ENCODE measurements around the gene CCDC18.
"Not testable (repeated sequence)": the region's sequence is repeated elsewhere in the genome, so short reads cannot be mapped to it uniquely, and the experiment has no call there.

CCDC18 gene

DNA sequence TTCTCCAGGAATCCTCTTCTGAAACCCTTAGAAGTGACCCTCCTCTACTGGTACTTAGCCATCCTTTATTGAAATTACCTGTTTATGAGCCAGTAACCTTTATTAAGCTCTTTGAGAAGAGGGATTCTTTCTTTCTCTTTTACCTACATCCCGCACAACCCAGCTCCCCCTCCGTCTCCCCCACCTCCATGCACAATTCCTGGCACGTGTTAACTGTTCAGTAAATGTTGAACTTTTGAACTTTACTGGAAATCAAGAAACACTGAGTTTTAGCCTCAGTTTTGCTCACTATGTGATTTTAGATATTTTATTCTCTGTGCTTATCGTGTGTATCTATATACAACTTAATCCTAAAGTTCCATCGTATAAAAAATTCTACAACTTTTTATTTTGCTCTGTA is 2.1 kb upstream of the CCDC18 start:
- no peak for DNase-seq

DNA sequence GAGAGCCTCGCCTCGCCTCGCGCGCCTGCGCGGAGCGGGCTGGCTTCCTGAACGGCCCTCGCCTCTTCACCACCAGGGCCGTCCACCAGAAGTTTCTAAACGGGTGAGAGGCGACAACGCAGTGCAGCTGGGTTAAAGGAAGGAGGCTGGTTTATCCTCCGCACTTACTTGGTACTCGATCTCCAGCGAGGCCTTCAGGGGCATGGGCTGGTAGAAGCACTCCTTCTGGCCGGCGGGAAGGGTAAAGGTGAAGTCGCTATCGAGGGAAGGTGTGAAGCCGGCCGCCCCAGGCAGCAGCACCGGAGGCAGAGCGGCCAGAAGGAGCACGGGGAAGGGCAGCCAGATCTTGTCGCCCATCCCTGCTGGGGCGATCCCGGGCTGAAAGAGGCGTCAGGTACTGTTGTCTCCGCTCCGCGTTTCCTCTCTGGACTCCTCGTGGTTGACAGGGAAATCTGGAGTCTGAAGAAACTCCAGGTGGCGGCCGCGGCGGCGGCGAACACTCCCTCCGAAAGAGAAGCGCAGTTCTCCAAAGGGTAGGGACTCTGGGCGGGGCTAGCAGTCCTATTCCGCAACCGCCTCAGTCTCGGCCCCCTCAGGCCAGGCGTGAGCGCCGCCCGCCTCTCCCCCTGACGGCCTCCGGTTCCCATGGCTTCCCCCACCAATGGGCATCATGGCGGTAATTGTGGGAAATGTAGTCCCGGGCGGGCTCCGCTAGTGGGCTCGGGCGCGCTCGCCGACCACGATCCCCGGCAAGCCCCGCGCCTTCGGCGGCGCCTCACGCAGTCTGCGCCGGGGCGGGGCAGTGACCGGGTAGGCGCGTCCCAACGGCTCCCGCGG is 420 bp upstream of the CCDC18 start, which contains the start of gene TMED5:
Gene TMED5 (minus strand): TSS at position 528 of the 837 bp plus-strand sequence. CDS start 171 bp downstream, at position 357.
- DNase-seq: peak; percentile 97

DNA sequence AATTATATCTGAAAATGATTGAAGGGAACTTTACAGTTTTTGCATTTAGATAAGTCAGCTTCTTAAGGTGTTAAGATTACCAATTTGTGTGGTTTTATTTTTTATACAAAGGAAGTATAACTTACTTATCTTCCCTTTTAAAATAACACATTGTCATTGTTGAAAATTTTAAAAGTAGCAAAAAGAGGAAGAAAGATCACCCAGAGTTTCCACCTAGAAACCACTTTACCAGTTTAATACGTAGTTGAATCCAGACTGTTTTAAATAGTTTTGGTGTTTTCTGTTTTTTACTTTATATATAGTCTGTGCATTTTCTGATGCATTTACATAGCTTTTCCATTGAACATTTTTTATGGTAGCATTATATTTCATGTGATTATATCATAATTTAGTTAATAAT is 6.1 kb downstream of the CCDC18 start:
- DNase-seq: no peak

GRCh38 chr1:93190432-93190831 is 9.9 kb downstream of the CCDC18 start:
- no peak for DNase-seq

DNA sequence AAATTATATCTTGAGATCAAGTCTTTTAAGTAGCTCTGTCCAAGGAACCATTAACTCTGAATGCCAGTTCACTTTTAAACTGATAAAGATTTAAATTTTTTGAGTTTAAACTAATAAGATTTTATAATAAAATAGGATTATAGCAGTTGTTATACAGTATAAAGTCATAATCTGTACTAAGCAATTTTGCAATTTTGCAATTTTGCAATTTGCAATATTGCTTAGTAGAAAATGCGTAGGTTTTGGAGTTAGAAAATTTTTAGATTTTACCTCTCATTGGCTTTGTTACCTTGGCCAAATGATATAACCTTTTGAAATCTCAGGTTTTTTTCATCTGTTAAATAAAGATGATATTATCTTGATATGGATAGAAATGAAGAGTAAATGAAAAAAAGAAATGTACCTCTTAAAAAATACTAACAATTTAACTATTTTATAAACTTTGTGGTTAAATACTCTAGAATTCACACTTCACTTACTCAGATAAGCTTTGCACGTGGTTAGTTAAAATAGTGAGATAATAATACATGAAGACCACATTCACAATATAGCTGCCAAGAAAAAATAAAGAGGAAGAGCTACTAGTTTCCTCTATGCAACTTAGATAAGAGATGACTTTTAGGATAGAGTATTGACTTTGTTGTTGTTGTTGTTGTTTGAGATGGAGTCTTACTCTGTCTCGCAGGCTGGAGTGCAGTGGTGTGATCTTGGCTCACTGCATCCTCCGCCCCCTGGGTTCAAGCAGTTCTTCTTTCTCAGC is 13.9 kb downstream of the CCDC18 start:
- no peak for DNase-seq

GRCh38 chr1:93196591-93196990 is 16.1 kb downstream of the CCDC18 start:
- DNase-seq: no peak

DNA sequence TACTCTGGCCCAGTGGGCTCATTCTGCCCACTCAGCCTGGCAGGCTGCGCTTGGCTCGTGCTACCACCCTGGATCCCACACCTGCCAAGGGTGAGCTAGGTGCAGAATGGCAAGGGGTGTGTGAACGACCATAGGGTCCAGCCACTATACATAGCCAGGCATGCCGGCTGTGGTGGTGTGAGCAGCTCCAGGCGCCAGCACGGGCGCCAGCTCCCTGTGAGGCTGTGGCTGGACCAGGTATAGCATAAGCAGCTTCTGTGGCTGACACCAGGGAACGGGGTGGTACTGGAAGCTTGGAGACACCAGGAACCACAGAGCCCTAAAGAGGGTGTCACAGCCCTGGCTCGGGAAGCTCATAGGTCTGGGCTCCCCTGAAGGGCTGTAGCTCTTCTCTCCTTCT is 18.6 kb downstream of the CCDC18 start:
- no peak for DNase-seq

- no peak for DNase-seq
These were observed 19.6 kb downstream of the CCDC18 start for GRCh38 chr1:93200086-93200620.

DNA sequence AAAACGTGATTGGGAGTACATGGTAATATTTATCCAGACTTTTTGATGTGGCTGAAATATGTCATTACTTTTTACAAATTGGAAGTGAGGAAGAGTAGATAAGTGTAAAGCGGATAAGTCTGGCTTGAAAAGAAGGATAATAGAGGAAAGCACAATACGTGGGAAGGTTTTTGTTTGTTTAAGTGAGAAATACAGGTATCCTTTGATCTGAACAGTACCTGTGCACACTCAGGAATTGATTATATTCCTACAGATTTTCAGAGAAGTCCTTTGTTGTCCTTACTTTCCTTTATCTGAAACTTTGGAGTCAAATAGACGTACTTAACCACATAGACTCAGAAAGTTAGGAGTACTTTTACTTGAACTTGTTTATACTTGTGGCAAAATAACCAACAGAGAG is 20.2 kb downstream of the CCDC18 start:
- no peak for DNase-seq

DNA sequence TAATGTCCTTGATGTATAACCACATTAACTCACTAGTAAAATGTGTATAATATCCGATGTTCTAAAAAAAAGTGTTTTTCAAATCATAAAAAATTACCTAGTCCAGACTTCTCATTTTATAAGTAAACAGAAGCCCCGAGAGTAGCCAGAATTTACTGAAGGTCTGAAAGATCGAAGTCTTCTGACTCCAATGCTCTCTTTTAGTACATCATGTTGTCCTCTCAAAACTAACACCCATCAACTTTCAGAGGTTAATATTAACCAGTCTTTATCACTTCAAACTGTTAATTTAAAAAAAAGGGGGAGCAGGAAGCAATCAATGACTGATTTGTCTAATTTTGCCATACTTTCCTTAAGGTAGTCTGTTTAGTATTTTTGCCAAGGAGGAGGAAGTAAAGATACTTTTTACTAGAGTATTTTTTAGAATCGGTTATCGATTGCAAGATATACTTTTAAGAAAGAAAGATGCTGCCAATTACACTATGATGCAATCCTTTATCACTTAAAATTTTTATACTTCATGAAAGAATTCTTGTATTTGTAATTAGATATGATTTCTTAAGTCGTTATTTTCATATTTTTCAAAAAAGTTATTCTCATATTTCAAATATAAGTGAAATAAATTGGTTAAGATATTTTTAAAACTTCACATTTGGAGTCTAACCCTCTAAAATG is 25.5 kb downstream of the CCDC18 start:
- no peak for DNase-seq

- DNase-seq: no peak
These were observed 26.0 kb downstream of the CCDC18 start for GRCh38 chr1:93206567-93206954.

GRCh38 chr1:93207211-93207610 is 26.7 kb downstream of the CCDC18 start:
- DNase-seq: no peak

DNA sequence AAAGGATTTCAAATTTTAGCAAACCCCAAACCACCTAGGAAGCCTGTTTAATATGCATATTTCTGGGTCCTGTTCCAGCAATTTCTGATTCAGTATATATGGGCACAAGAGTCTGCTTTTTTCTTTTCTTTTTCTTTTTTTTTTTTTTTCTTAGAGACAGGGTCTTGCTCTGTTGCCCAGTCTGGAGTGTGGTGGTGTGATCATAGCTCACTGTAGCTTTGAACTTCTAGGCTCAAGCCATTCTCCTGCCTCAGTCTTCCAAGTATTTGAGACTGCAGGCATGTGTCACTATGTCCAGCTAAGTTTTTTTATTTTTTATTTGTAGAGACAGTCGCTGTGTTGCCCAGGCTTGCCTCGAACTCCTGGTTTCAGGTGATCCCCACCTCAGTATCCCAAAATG is 34.8 kb downstream of the CCDC18 start:
- DNase-seq: no peak

DNA sequence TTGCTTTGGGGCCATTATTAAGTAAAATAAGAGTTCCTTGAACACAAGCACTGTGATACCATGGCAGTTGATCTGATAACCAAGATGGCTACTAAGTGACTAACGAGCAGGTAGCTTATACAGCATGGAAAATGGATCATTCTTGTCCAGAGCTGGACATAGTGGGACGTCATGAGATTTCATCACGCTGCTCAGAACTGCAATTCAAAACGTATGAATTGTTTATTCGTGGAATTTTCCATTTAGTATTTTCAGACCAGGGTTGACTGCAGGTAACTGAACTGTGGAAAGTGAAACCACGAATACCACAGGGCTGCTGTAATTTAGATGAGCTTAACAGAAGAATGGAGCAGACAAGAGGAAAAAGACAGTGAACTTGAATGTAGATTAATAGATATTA is 38.9 kb downstream of the CCDC18 start:
- no peak for DNase-seq

- DNase-seq: not testable (repeated sequence)
These were observed 40.2 kb downstream of the CCDC18 start for GRCh38 chr1:93220716-93221115.

DNA sequence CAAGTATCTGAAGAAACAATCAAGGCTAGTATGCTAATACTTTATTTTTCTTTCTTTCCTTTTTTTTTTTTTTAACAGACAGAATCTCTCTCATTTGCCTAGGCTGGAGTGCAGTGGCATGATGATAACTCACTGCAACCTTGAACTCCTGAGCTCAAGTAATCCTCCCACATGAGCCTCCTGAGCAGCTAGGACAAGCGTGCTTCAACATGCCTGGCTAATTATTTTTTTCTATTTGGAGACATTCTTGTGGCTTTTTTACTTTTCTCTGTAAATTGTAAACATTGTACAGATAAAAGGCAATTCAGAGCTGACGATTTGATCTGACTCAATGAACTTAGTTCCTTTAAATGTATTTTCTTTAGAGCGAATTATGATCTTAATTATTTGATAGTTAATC is 41.4 kb downstream of the CCDC18 start:
- no peak for DNase-seq

- no peak for DNase-seq
These were observed 42.6 kb downstream of the CCDC18 start for GRCh38 chr1:93223023-93223675.

DNA sequence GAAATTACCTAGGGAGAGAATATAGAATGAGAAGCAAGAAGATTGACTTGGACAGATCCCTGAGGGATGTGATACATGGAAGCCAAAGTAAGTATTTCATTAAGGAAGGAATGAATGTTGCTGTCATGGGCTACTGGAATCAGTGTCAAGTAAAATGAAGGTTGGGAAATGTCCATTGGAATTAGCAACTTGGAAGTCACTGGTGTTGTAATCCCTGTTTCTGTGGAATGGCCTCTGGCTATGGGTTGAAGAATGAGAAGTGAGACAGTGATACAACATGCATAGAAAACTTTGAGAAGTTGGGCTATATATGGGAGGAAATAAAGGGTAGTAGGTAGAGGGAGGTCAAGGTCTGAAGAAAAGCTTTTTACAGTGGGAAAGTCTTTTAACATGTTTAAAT is 54.7 kb downstream of the CCDC18 start:
- DNase-seq: no peak

- DNase-seq: no peak
These were observed 56.5 kb downstream of the CCDC18 start for GRCh38 chr1:93237021-93237420.

DNA sequence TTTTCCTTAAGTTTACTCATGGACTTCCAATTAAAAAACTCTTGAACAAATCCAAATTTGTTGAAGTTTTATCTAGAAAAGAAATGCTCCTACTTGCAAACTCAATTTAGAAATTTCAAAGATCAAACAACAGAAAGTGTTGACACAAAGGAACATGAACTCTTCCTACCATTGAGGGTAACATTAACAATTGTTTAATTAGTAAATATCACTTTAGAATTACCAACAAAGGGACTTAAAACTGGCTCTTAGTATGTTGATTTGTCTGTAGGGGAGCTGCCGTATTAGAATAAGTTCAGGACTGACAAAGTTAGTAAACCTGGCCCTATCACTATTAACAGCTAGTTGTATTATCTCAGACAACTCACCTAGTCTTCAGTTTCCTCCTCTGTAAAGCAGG is 57.9 kb downstream of the CCDC18 start:
- DNase-seq: no peak

GRCh38 chr1:93239863-93240262 is 59.3 kb downstream of the CCDC18 start:
- no peak for DNase-seq

- not testable (repeated sequence) for DNase-seq
These were observed 62.7 kb downstream of the CCDC18 start for GRCh38 chr1:93243233-93243632.

All from GDM1 (cell line).